Upper lobe of left lung (tissue), 4 donors: Measurements from ENCODE around the gene COL6A1.

Source experiments
- POLR2A ChIP-seq, 4 donors: fragments of 450-650 bp; IDR thresholded peaks; one replicate each; pipeline ENCODE4 v1.5.1; 2016 to 2017; ENCODE audit warnings: antibody characterized with exemption in 4 of 4, mild to moderate bottlenecking in 2 of 4
- POLR2AphosphoS5 ChIP-seq, 2 donors: sonication (generic); formaldehyde crosslinking; IDR thresholded peaks; one replicate each; pipeline ENCODE4 v1.5.1; 2017; ENCODE audit warnings: antibody characterized with exemption in 2 of 2

DNA sequence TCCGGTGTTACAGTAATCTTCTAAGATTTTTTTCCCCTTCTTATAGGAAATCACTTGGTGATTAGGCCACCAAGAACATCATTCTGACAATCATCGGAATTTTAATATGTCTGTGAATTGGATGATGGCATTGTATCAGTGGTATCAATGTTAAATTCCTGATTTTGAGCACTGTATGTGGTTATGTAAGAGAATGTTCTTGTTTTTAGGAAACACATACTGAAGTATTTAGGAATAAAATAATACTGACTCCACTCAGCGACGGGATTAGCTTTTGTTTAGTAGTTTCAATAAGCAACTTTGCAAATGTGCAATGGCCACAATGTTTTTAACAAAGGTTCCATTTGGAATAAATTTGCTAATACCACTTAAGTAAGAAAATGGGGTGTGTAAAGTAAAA, 30.6 kb downstream of the COL6A1 start:
- TF ChIP-seq POLR2AphosphoS5 (IDR thresholded peaks at IDR 0.05) = no peak
- no peak for TF ChIP-seq POLR2A (IDR thresholded peaks at IDR 0.05)
